HepG2 (cell line): ENCODE measurements around the gene SLC15A5. TPM values are rescaled to one million over a fixed set of nuclear protein-coding genes. Genes with fewer than 3 reads are reported as not detected.

ENCODE experiments used
- ATAC-seq: fragments of 200-7000 bp; cut with Tn5 transposase; 3 replicates; pipeline ENCODE4 v1.9.1; 2020; ENCODE audit warnings: mild to moderate bottlenecking, moderate library complexity
- BruUV-seq: library from RNA; stranded (reverse); fragments of 400-500 nt; replicated peaks from 2 replicates; lab custom pipeline; 2021; lab: Mats Ljungman, UMichigan
- CTCF ChIA-PET: fragments of 300-600 bp; formaldehyde crosslinking; extraction: SDS; loops from one replicate; lab custom pipeline; 2021; ENCODE audit warnings: low total read pairs, inconsistent platforms, low intra/inter-chr PET ratio; lab: Yijun Ruan, JAX
- POLR2A ChIA-PET: fragments of 350-600 bp; sonication (Branson Sonifier 250); formaldehyde crosslinking; loops from one replicate; lab custom pipeline; 2020; ENCODE audit warnings: antibody characterized with exemption, inconsistent platforms; lab: Yijun Ruan, JAX
- DNase-seq: peaks from one replicate; pipeline ENCODE4 v3.0.0-alpha.2; 2015; ENCODE audit warnings: low spot score
- FAIRE-seq: peaks from 3 replicates; lab custom pipeline; 2011; peaks lifted over from hg19 to GRCh38; lab: Jason Lieb, UNC
- H2AFZ ChIP-seq: one replicate; pipeline ENCODE4 v1.6.1; 2011; ENCODE audit warnings: low read length, inconsistent platforms
- H3K27ac ChIP-seq: fragments of 300-600 bp; 3 replicates; pipeline ENCODE4 v1.8.0; 2011; ENCODE audit warnings: mixed run types, mild to moderate bottlenecking, mixed read lengths, low read length, inconsistent platforms; ENCODE audit not compliant: insufficient read depth; ENCODE audit errors: extremely low read length
- H3K27me3 ChIP-seq, 2 experiments: fragments of 200-600 bp in 1 of 2; 2 replicates in 1 of 2; 3 replicates in 1 of 2; pipeline versions ENCODE4 v1.6.0 to v1.8.0; 2011; ENCODE audit warnings: low read length in 2 of 2, mild to moderate bottlenecking in 2 of 2, moderate library complexity in 2 of 2, inconsistent platforms in 1 of 2; ENCODE audit not compliant: insufficient read depth in 2 of 2, control insufficient read depth in 1 of 2
- H3K36me3 ChIP-seq, 2 experiments: fragments of 200-600 bp in 1 of 2; replicated peaks in 1 of 2; 2 replicates in 1 of 2; 3 replicates in 1 of 2; pipeline versions ENCODE4 v1.5.1 to v1.8.0; 2011; ENCODE audit warnings: low read length in 2 of 2, inconsistent platforms in 1 of 2; ENCODE audit not compliant: insufficient read depth in 2 of 2, control insufficient read depth in 1 of 2
- H3K4me1 ChIP-seq: 2 replicates; pipeline ENCODE4 v1.5.1; 2012; ENCODE audit warnings: low read length, inconsistent platforms; ENCODE audit not compliant: insufficient read depth
- H3K4me2 ChIP-seq: 2 replicates; pipeline ENCODE4 v1.6.0; 2011; ENCODE audit warnings: low read depth, low read length, inconsistent platforms
- H3K4me3 ChIP-seq, 3 experiments: fragments of 200-600 bp in 1 of 3; sonication (generic), shearing (Covaris generic) in 1 of 3; replicated peaks in 1 of 3; 2 replicates each; pipeline ENCODE4 v1.5.1; 2011 to 2016; ENCODE audit warnings: low read length in 3 of 3, inconsistent platforms in 2 of 3, low read depth in 2 of 3, mild to moderate bottlenecking in 2 of 3, control low read depth in 1 of 3, mixed read lengths in 1 of 3; ENCODE audit not compliant: insufficient read depth in 1 of 3
- H3K79me2 ChIP-seq: one replicate; pipeline ENCODE4 v1.6.1; 2011; ENCODE audit warnings: low read length, inconsistent platforms; ENCODE audit not compliant: insufficient read depth
- H3K9ac ChIP-seq: 2 replicates; pipeline ENCODE4 v1.6.0; 2011; ENCODE audit warnings: mild to moderate bottlenecking, low read depth, low read length, inconsistent platforms; ENCODE audit not compliant: insufficient read depth
- H3K9me3 ChIP-seq: 2 replicates; pipeline ENCODE4 v1.5.1; 2012; ENCODE audit warnings: mild to moderate bottlenecking, low read length
- H4K20me1 ChIP-seq: 2 replicates; pipeline ENCODE4 v1.6.0; 2011; ENCODE audit warnings: inconsistent platforms, mild to moderate bottlenecking, low read length, moderate library complexity; ENCODE audit not compliant: insufficient read depth
- BCLAF1 ChIP-seq: fragments of 450-650 bp; IDR thresholded peaks from 2 replicates; pipeline ENCODE4 v1.6.1; 2017; ENCODE audit warnings: mild to moderate bottlenecking
- ESRRA ChIP-seq: sonication (generic); formaldehyde crosslinking; IDR thresholded peaks from 2 replicates; pipeline ENCODE4 v1.5.1; 2020; ENCODE audit warnings: mild to moderate bottlenecking, low read depth, missing genetic modification reagents
- HNF4A ChIP-seq: sonication (generic); formaldehyde crosslinking; IDR thresholded peaks from 2 replicates; pipeline ENCODE4 v1.4.0; 2020; ENCODE audit warnings: missing genetic modification reagents
- KDM1A ChIP-seq: IDR thresholded peaks from 2 replicates; pipeline ENCODE4 v1.6.1; 2016; ENCODE audit warnings: missing compliant biosample characterization
- MIXL1 ChIP-seq: IDR thresholded peaks from 2 replicates; pipeline ENCODE4 v1.6.1; 2016
- MNT ChIP-seq: fragments of 450-650 bp; IDR thresholded peaks from 2 replicates; pipeline ENCODE4 v1.6.1; 2016
- RFX3 ChIP-seq: IDR thresholded peaks from 2 replicates; pipeline ENCODE4 v1.6.1; 2016; ENCODE audit warnings: missing biosample characterization, missing genetic modification reagents
- TCF12 ChIP-seq, 2 experiments: fragments of 450-650 bp in 1 of 2; sonication (generic) in 1 of 2; formaldehyde crosslinking in 1 of 2; IDR thresholded peaks; 2 replicates each; pipeline versions ENCODE4 v1.6.1 to v1.8.0; 2017 to 2022; ENCODE audit warnings: antibody characterized with exemption in 1 of 2, mild to moderate bottlenecking in 1 of 2, missing genetic modification reagents in 1 of 2, moderate library complexity in 1 of 2
- YY1 ChIP-seq: IDR thresholded peaks from 2 replicates; pipeline ENCODE4 v1.6.1; 2011; ENCODE audit warnings: low read length, low read depth, moderate library complexity, mild to moderate bottlenecking; ENCODE audit not compliant: insufficient read depth, insufficient replicate concordance
- ZBTB26 ChIP-seq: IDR thresholded peaks from 2 replicates; pipeline ENCODE4 v1.6.1; 2016; ENCODE audit warnings: missing compliant biosample characterization, missing genetic modification reagents, borderline replicate concordance
- ZNF343 ChIP-seq: sonication (generic); formaldehyde crosslinking; IDR thresholded peaks from 2 replicates; pipeline ENCODE4 v1.4.0; 2020; ENCODE audit warnings: mild to moderate bottlenecking, missing genetic modification reagents
- ZNF556 ChIP-seq: sonication (generic); formaldehyde crosslinking; IDR thresholded peaks from 2 replicates; pipeline ENCODE4 v1.4.0; 2020; ENCODE audit warnings: mild to moderate bottlenecking, missing genetic modification reagents, borderline replicate concordance
- ZNF75D ChIP-seq: sonication (generic); formaldehyde crosslinking; IDR thresholded peaks from 2 replicates; pipeline ENCODE4 v1.8.1; 2023; ENCODE audit warnings: missing genetic modification reagents, mild to moderate bottlenecking, borderline replicate concordance
- WGBS: methylation state at CpG from one replicate; pipeline ENCODE4 v1.1.6; 2017; ENCODE audit warnings: low lambda C conversion rate; 5-methylcytosine and 5-hydroxymethylcytosine counted together
- in situ Hi-C: cut with HindIII; loops from 2 replicates; pipeline ENCODE4 v1.10.0; 2017; ENCODE audit warnings: low pct_unique_long_range_greater_than_20kb; ENCODE audit not compliant: extremely low pct_ligation_motif_present
- intact Hi-C: fragments of 100-400 bp; cut with micrococcal nuclease; formaldehyde crosslinking; loops from one replicate; pipeline ENCODE4 v1.10.0; 2022; ENCODE audit not compliant: unreplicated experiment
- polyA plus RNA-seq, 8 experiments: library from polyadenylated mRNA; depleted of rRNA in 3 of 8; stranded (reverse) in 7 of 8; unstranded in 1 of 8; fragments of >200 nt; fragmentation: Illumina TruSeq in 4 of 8; extraction: Trizol in 4 of 8; gene quantifications; 2 replicates each; pipeline versions ENCODE4 v1.2.1 to v1.2.3, GENCODE V29; 2011 to 2016; ENCODE audit warnings: low read depth in 4 of 8, missing spikeins in 1 of 8, mixed read lengths in 1 of 8; ENCODE audit not compliant: insufficient read depth in 1 of 8
- total RNA-seq, 5 experiments: library from RNA; depleted of rRNA; stranded (reverse); fragments of >200 nt; fragmentation: Illumina TruSeq; extraction: Trizol; gene quantifications; 2 replicates each; pipeline ENCODE4 v1.2.3, GENCODE V29; 2016; ENCODE audit warnings: low read depth in 1 of 5

SLC15A5 gene
- total and polyA plus RNA-seq, 2 of the 13 experiments (the other 11 are each of a cell fraction or from before 2014, with no cell fraction given) = not detected

GRCh38 chr12:16307856-16308475 lies 30.5 kb upstream of the SLC15A5 start:
- Histone ChIP-seq H3K27me3 (no peaks in the 10 kb centered on the region), H3K36me3 (no peaks in the 10 kb centered on the region), H3K79me2 (no peaks in the 10 kb centered on the region), H4K20me1 (no peaks in the 10 kb centered on the region), H3K27ac (no peak overlapping the region), H3K4me2 (no peak overlapping the region), H3K9ac (no peak overlapping the region), H2AFZ (no peak overlapping the region), H3K9me3 (no peaks in the 10 kb centered on the region), H3K4me3 (no peak overlapping the region), H3K4me1 (no peaks in the 10 kb centered on the region)
- POLR2A ChIA-PET = no interaction called here
- FAIRE-seq (no peak), DNase-seq (no peak), ATAC-seq (no peak)
- BruUV-seq = no TSS peak
- intact Hi-C loops (no loop called here), in situ Hi-C loops (no loop called here)
- 15% methylated on average over 3 of the region's 3 CpGs for WGBS
- TF ChIP-seq MNT (no peak), ESRRA (CRISPR knock-in tag) (no peak), KDM1A (CRISPR knock-in tag) (no peak), ZBTB26 (CRISPR knock-in tag) (no peak)
- CTCF ChIA-PET = no interaction called here

- no peaks in the 10 kb centered on the region for H3K4me1 ChIP-seq
- 39% methylated on average over 2 of the region's 2 CpGs for WGBS
- no peaks in the 10 kb centered on the region for H3K79me2 ChIP-seq
- CTCF ChIA-PET = no interaction called here
- H3K9ac ChIP-seq = no peak overlapping the region
- no peak overlapping the region for H2AFZ ChIP-seq
- no peaks in the 10 kb centered on the region for H3K9me3 ChIP-seq
- no peaks in the 10 kb centered on the region for H4K20me1 ChIP-seq
- DNase-seq = no peak
- intact Hi-C loops (no loop called here), in situ Hi-C loops (no loop called here)
- H3K27ac ChIP-seq = no peak overlapping the region
- no peak for TF ChIP-seq HNF4A
- TF ChIP-seq MIXL1 (CRISPR knock-in tag) = no peak
- TF ChIP-seq RFX3 (CRISPR knock-in tag) = no peak
- TF ChIP-seq YY1 = no peak
- no peak for TF ChIP-seq ZNF75D (CRISPR knock-in tag)
- no peak for TF ChIP-seq BCLAF1
- no peak for TF ChIP-seq ZNF556 (CRISPR knock-in tag)
- no peak for TF ChIP-seq TCF12 (IDR thresholded peaks at IDR 0.05)
- no peak for TF ChIP-seq TCF12 (CRISPR knock-in tag; IDR thresholded peaks at IDR 0.05)
- no peak for TF ChIP-seq ZNF343 (CRISPR knock-in tag)
- H3K4me3 ChIP-seq = no peak overlapping the region
- POLR2A ChIA-PET = no interaction called here
- no peak for ATAC-seq
- no peak for FAIRE-seq
- no TSS peak for BruUV-seq
- no peaks in the 10 kb centered on the region for H3K27me3 ChIP-seq
- H3K4me2 ChIP-seq = no peak overlapping the region
- no peaks in the 10 kb centered on the region for H3K36me3 ChIP-seq
These were observed 26.5 kb upstream of the SLC15A5 start for GRCh38 chr12:16303939-16304338.
